ENCODE data around the gene SSTR3. TPM values are rescaled to one million over a fixed set of nuclear protein-coding genes. Genes with fewer than 3 reads are reported as not detected.
"Not testable (repeated sequence)": the region's sequence is repeated elsewhere in the genome, so short reads cannot be mapped to it uniquely, and the experiment has no call there.

Gene SSTR3
- total and polyA plus RNA-seq, 2 donors: 3.9 to 25.6 TPM

GRCh38 chr22:37237371-37238268 lies 25.3 kb upstream of the SSTR3 start:
- Histone ChIP-seq H3K4me1 (ENCODE audit: control insufficient read depth in 2 of 2, insufficient read depth in 2 of 2, low read length in 2 of 2) (peaks cover 44 to 97% of the 10 kb centered on the region in 2 donors), H3K4me3 (ENCODE audit: low read length in 2 of 2) (peak overlapping the region in 1 of 2 donors; percentile 8)
- peak in 1 of 9 donors; percentile 44 for DNase-seq (ENCODE audit: low read depth in 6 of 9, low spot score in 9 of 9)

GRCh38 chr22:37235897-37236607 lies 23.8 kb upstream of the SSTR3 start:
- H3K4me3 ChIP-seq (ENCODE audit: low read length in 2 of 2): no peak overlapping the region
- H3K27me3 ChIP-seq (ENCODE audit: control insufficient read depth in 2 of 2, insufficient read depth in 1 of 2, low read length in 1 of 2): no peaks in the 10 kb centered on the region

More at GRCh38 chr22:37237371-37238268, 25.3 kb upstream of the SSTR3 start:
- Histone ChIP-seq H3K36me3 (ENCODE audit: control insufficient read depth in 2 of 2, insufficient read depth in 2 of 2, low read length in 1 of 2) (peaks cover 84 to 96% of the 10 kb centered on the region in 2 donors), H3K27me3 (ENCODE audit: control insufficient read depth in 2 of 2, insufficient read depth in 1 of 2, low read length in 1 of 2) (no peaks in the 10 kb centered on the region), H3K9me3 (ENCODE audit: control insufficient read depth in 2 of 2, insufficient read depth in 1 of 2, low read length in 1 of 2) (no peaks in the 10 kb centered on the region), H3K27ac (ENCODE audit: low read depth in 1 of 2, low read length in 1 of 2) (peak overlapping the region; percentile 11 to 49)
- 90% methylated on average over 20 of the region's 20 CpGs for WGBS

GRCh38 chr22:37234736-37235711 lies 22.7 kb upstream of the SSTR3 start:
- no peaks in the 10 kb centered on the region for H3K27me3 ChIP-seq (ENCODE audit: control insufficient read depth in 2 of 2, insufficient read depth in 1 of 2, low read length in 1 of 2)
- peak overlapping the region; percentile 72 to 74 for H3K27ac ChIP-seq (ENCODE audit: low read depth in 1 of 2, low read length in 1 of 2)
- H3K4me3 ChIP-seq (ENCODE audit: low read length in 2 of 2): no peak overlapping the region
- 87% methylated on average over 16 of the region's 16 CpGs for WGBS
- H3K36me3 ChIP-seq (ENCODE audit: control insufficient read depth in 2 of 2, insufficient read depth in 2 of 2, low read length in 1 of 2): peaks cover 86 to 95% of the 10 kb centered on the region in 2 donors
- H3K9me3 ChIP-seq (ENCODE audit: control insufficient read depth in 2 of 2, insufficient read depth in 1 of 2, low read length in 1 of 2): no peaks in the 10 kb centered on the region
- DNase-seq (ENCODE audit: low read depth in 6 of 9, low spot score in 9 of 9): no peak
- H3K4me1 ChIP-seq (ENCODE audit: control insufficient read depth in 2 of 2, insufficient read depth in 2 of 2, low read length in 2 of 2): peaks cover 57 to 97% of the 10 kb centered on the region in 2 donors

More at GRCh38 chr22:37235897-37236607, 23.8 kb upstream of the SSTR3 start:
- no peak for DNase-seq (ENCODE audit: low read depth in 6 of 9, low spot score in 9 of 9)
- Histone ChIP-seq H3K27ac (ENCODE audit: low read depth in 1 of 2, low read length in 1 of 2) (peak overlapping the region; percentile 72), H3K4me1 (ENCODE audit: control insufficient read depth in 2 of 2, insufficient read depth in 2 of 2, low read length in 2 of 2) (peaks cover 54 to 97% of the 10 kb centered on the region in 2 donors), H3K9me3 (ENCODE audit: control insufficient read depth in 2 of 2, insufficient read depth in 1 of 2, low read length in 1 of 2) (no peaks in the 10 kb centered on the region), H3K36me3 (ENCODE audit: control insufficient read depth in 2 of 2, insufficient read depth in 2 of 2, low read length in 1 of 2) (peaks cover 88 to 95% of the 10 kb centered on the region in 2 donors)
- WGBS: 93% methylated on average over 3 of the region's 3 CpGs

DNA sequence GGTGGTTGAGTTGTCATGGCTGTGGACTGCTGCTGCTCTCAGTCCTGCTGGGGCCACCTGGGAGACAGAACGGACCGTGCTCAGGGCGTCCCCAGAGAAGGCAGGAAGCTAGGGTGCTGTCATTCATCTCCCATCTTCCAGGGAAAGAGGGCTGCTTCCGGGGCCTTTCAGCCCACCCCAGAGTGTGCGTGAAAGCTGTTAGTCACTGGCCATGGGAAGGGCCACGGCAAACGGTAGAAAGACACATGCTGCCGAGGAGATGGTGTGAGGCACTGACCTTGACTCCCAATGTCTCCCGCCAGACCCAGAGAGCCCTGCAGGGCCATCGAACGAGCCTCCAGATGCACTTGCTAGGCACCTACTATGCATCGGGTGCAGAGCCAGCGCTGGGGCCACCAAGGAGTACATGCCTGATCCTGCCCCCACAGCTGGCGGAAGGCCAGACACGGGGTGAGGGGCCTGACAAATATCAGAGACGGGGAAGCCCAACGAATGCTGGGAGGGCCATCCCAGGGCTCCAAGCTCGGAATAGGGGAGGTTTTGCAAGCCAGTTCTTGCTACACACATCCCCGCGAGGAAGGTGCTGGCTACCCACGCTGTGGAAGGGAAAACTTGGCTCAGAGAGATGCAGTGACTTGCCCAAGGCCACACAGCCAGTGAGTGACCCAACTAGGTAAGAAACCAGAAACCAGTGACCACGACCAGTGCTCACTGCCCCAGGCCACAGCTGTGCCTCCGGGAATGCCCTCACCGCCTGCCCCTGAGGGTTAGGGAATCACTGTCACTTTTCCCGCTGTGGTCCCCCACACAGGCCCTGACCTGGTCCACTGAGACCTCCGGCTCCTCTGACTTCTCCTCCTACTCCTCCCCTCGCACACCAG lies 21.7 kb upstream of the SSTR3 start:
- no peak for DNase-seq (ENCODE audit: low read depth in 6 of 9, low spot score in 9 of 9)
- Histone ChIP-seq H3K9me3 (ENCODE audit: control insufficient read depth in 2 of 2, insufficient read depth in 1 of 2, low read length in 1 of 2) (no peaks in the 10 kb centered on the region), H3K27ac (ENCODE audit: low read depth in 1 of 2, low read length in 1 of 2) (peak overlapping the region; percentile 71 to 72), H3K36me3 (ENCODE audit: control insufficient read depth in 2 of 2, insufficient read depth in 2 of 2, low read length in 1 of 2) (peaks cover 77 to 93% of the 10 kb centered on the region in 2 donors), H3K4me1 (ENCODE audit: control insufficient read depth in 2 of 2, insufficient read depth in 2 of 2, low read length in 2 of 2) (peaks cover 58 to 97% of the 10 kb centered on the region in 2 donors), H3K4me3 (ENCODE audit: low read length in 2 of 2) (no peak overlapping the region), H3K27me3 (ENCODE audit: control insufficient read depth in 2 of 2, insufficient read depth in 1 of 2, low read length in 1 of 2) (no peaks in the 10 kb centered on the region)
- 90% methylated on average over 27 of the region's 27 CpGs for WGBS

DNA sequence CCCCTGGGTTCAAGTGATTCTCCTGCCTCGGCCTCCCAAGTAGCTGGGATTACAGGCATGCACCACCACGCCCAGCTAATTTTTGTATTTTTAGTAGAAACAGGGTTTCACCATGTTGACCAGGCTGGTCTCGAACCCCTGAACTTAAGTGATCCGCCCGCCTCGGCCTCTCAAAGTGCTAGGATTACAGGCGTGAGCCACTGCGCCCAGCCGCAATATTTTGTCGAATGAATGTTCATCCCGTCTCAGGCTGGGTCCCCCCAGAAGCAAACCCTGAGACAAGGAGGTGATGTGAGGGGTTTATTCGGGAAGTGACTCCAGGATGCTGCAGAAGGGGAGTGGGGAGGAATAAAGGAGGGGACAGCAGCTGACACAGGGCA lies 21.1 kb upstream of the SSTR3 start:
- H3K4me1 ChIP-seq (ENCODE audit: control insufficient read depth in 2 of 2, insufficient read depth in 2 of 2, low read length in 2 of 2): peaks cover 65 to 97% of the 10 kb centered on the region in 2 donors
- not testable (repeated sequence) for H3K27me3 ChIP-seq (ENCODE audit: control insufficient read depth in 2 of 2, insufficient read depth in 1 of 2, low read length in 1 of 2); DNase-seq (ENCODE audit: low read depth in 6 of 9, low spot score in 9 of 9); H3K9me3 ChIP-seq (ENCODE audit: control insufficient read depth in 2 of 2, insufficient read depth in 1 of 2, low read length in 1 of 2); H3K4me3 ChIP-seq (ENCODE audit: low read length in 2 of 2)
- H3K36me3 ChIP-seq (ENCODE audit: control insufficient read depth in 2 of 2, insufficient read depth in 2 of 2, low read length in 1 of 2): peaks cover 76 to 93% of the 10 kb centered on the region in 2 donors
- peak overlapping the region; percentile 46 to 72 for H3K27ac ChIP-seq (ENCODE audit: low read depth in 1 of 2, low read length in 1 of 2)
- 97% methylated on average over 12 of the region's 12 CpGs for WGBS

DNA sequence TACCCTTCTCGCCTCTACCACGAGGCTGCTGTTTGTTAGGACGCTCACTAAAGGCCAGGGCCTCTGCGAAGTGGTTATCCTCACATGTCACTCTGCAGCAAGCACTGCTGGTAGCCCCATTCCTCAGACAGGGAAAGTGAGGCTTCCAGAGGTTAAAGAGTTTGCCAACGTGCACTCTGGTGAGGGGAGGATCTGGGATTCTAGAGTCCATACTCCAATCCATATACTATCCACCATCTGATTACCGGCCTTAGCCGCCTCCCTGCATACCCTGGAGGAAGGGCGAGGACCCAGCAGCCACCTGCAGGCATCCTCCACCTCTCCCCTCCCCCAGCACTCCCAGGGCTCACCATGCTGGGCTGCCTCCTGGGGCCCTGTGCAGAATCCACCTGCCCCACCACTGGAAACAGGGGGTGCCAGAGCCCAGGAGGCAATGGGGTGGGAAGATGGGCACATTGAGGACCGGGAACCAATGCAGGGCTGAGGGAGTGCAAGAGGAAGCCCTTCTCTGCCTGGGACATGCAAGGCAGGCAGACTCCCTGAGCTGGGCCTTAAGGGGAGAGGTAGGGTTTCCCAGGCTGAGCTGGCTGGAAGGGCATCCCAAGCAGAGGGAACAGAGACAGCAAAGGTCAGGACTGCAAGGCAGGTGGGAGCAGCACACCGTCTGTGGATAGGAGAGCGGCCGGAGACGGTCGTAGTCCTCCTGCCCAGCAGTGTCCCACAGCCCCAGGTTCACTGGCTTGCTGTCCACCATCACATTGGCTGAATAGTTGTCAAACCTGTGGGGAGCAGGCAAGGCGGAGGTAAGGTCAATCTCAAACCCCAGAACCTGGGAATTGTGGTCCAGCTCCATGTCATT lies 20.1 kb upstream of the SSTR3 start:
- H3K27ac ChIP-seq (ENCODE audit: low read depth in 1 of 2, low read length in 1 of 2): peak overlapping the region; percentile 94 to 97
- peaks cover 74 to 97% of the 10 kb centered on the region in 2 donors for H3K4me1 ChIP-seq (ENCODE audit: control insufficient read depth in 2 of 2, insufficient read depth in 2 of 2, low read length in 2 of 2)

GRCh38 chr22:37231406-37232139 lies 19.3 kb upstream of the SSTR3 start:
- peaks cover 76 to 90% of the 10 kb centered on the region in 2 donors for H3K36me3 ChIP-seq (ENCODE audit: control insufficient read depth in 2 of 2, insufficient read depth in 2 of 2, low read length in 1 of 2)
- peak in 3 of 9 donors; percentile 52 to 86 (median 71) for DNase-seq (ENCODE audit: low read depth in 6 of 9, low spot score in 9 of 9)
- WGBS: 54% methylated on average over 21 of the region's 21 CpGs
- peak overlapping the region; percentile 94 to 97 for H3K27ac ChIP-seq (ENCODE audit: low read depth in 1 of 2, low read length in 1 of 2)
- peaks cover 0 to 9% of the 10 kb centered on the region in 2 donors for H3K9me3 ChIP-seq (ENCODE audit: control insufficient read depth in 2 of 2, insufficient read depth in 1 of 2, low read length in 1 of 2)
- no peaks in the 10 kb centered on the region for H3K27me3 ChIP-seq (ENCODE audit: control insufficient read depth in 2 of 2, insufficient read depth in 1 of 2, low read length in 1 of 2)
- H3K4me1 ChIP-seq (ENCODE audit: control insufficient read depth in 2 of 2, insufficient read depth in 2 of 2, low read length in 2 of 2): peaks cover 75 to 93% of the 10 kb centered on the region in 2 donors
- peak overlapping the region; percentile 46 for H3K4me3 ChIP-seq (ENCODE audit: low read length in 2 of 2)

More for the DNA sequence above, 20.1 kb upstream of the SSTR3 start:
- DNase-seq (ENCODE audit: low read depth in 6 of 9, low spot score in 9 of 9): peak in 2 of 9 donors; percentile 38 to 74
- WGBS: 78% methylated on average over 15 of the region's 15 CpGs
- Histone ChIP-seq H3K4me3 (ENCODE audit: low read length in 2 of 2) (peak overlapping the region in 1 of 2 donors; percentile 46), H3K36me3 (ENCODE audit: control insufficient read depth in 2 of 2, insufficient read depth in 2 of 2, low read length in 1 of 2) (peaks cover 78 to 93% of the 10 kb centered on the region in 2 donors), H3K27me3 (ENCODE audit: control insufficient read depth in 2 of 2, insufficient read depth in 1 of 2, low read length in 1 of 2) (no peaks in the 10 kb centered on the region), H3K9me3 (ENCODE audit: control insufficient read depth in 2 of 2, insufficient read depth in 1 of 2, low read length in 1 of 2) (peaks cover 0 to 9% of the 10 kb centered on the region in 2 donors)

Data from thymus (tissue), 11 donors.